NB4 (cell line): ENCODE results near the gene TNFAIP1.
A peak's percentile ranks its signal among the peaks of the same experiment; 100 is the strongest.

ENCODE experiments used
- DNase-seq: peaks from one replicate; pipeline ENCODE4 v3.0.0; 2010; ENCODE audit warnings: low read depth
- H3K4me3 ChIP-seq: one replicate; pipeline ENCODE4 v1.5.1; 2011; ENCODE audit warnings: mild to moderate bottlenecking, low read depth, low read length, moderate library complexity
- CTCF ChIP-seq: IDR thresholded peaks from one replicate; pipeline ENCODE4 v1.5.1; 2012; ENCODE audit warnings: low read depth, low read length
- MAX ChIP-seq: IDR thresholded peaks from 2 replicates; pipeline ENCODE4 v1.6.1; 2011; ENCODE audit warnings: low read depth, low read length
- MYC ChIP-seq: IDR thresholded peaks from 2 replicates; pipeline ENCODE4 v1.6.1; 2011; ENCODE audit warnings: low read depth, low read length
- POLR2A ChIP-seq: IDR thresholded peaks from 2 replicates; pipeline ENCODE4 v1.6.1; 2011; ENCODE audit warnings: mild to moderate bottlenecking; ENCODE audit not compliant: insufficient read length; ENCODE audit errors: extremely low read depth

The TNFAIP1 gene

GRCh38 chr17:28363776-28364650, 28.5 kb downstream of the TNFAIP1 start:
- TF ChIP-seq CTCF (no peak), MYC (no peak), POLR2A (no peak)
- no peak overlapping the region for H3K4me3 ChIP-seq
- no peak for DNase-seq

GRCh38 chr17:28364665-28365363, 29.3 kb downstream of the TNFAIP1 start, which contains the start of gene SEBOX:
Gene SEBOX, minus strand, starts transcription at chr17:28365199. Its CDS starts 48 bp downstream, at chr17:28365151.
- TF ChIP-seq MYC (no peak), MAX (no peak), POLR2A (no peak), CTCF (no peak)
- H3K4me3 ChIP-seq = no peak within 1 kb of the TSS
- DNase-seq = no peak

GRCh38 chr17:28365487-28365886, 29.9 kb downstream of the TNFAIP1 start:
- TF ChIP-seq MAX (no peak), MYC (no peak), POLR2A (no peak), CTCF (no peak)
- DNase-seq = no peak
- no peak overlapping the region for H3K4me3 ChIP-seq

GRCh38 chr17:28366605-28367004, 31.0 kb downstream of the TNFAIP1 start:
- no peak for TF ChIP-seq MYC
- no peak for TF ChIP-seq CTCF
- no peak for TF ChIP-seq POLR2A
- TF ChIP-seq MAX = no peak
- no peak overlapping the region for H3K4me3 ChIP-seq
- DNase-seq = peak; percentile 28

GRCh38 chr17:28367641-28368305, 32.2 kb downstream of the TNFAIP1 start:
- DNase-seq = no peak
- TF ChIP-seq CTCF = no peak
- no peak for TF ChIP-seq MYC
- no peak for TF ChIP-seq POLR2A
- no peak for TF ChIP-seq MAX
- no peak overlapping the region for H3K4me3 ChIP-seq
